ENCODE measurements around the gene CACNA1C.
A peak's percentile ranks its signal among the peaks of the same experiment; 100 is the strongest.

GRCh38 chr12:2016862-2017545, 35.8 kb upstream of the CACNA1C start:
- TF ChIP-seq POLR2A (IDR thresholded peaks at IDR 0.05; ENCODE audit: low read depth, low read length) (no peak), TAF1 (IDR thresholded peaks at IDR 0.05; ENCODE audit: low read depth, low read length) (no peak), POLR2AphosphoS5 (IDR thresholded peaks at IDR 0.05; ENCODE audit: low read depth, low read length) (no peak), POU2F2 (IDR thresholded peaks at IDR 0.05; ENCODE audit: low read depth, low read length) (no peak), SPI1 (IDR thresholded peaks at IDR 0.05; ENCODE audit: low read depth, low read length) (peak; percentile 82)

Measured in GM12891 (cell line).